Loucy (cell line): ENCODE results near the gene DDO.

ENCODE experiments used
- H2AFZ ChIP-seq: fragments of 200-600 bp; sonication (generic); 2 replicates; pipeline ENCODE4 v1.6.0; 2016; ENCODE audit warnings: antibody characterized with exemption, mild to moderate bottlenecking, low read length, moderate library complexity
- H3F3A ChIP-seq: fragments of 200-600 bp; 2 replicates; pipeline ENCODE4 v1.6.0; 2016; ENCODE audit warnings: antibody characterized with exemption, low read depth, mild to moderate bottlenecking
- H3K27me3 ChIP-seq: fragments of 200-600 bp; sonication (generic); 2 replicates; pipeline ENCODE4 v1.6.1; 2014; ENCODE audit warnings: low read length, mild to moderate bottlenecking; ENCODE audit not compliant: insufficient read depth, poor library complexity, severe bottlenecking
- H3K36me3 ChIP-seq: fragments of 200-600 bp; sonication (generic); 2 replicates; pipeline ENCODE4 v1.6.1; 2016; ENCODE audit warnings: low read length; ENCODE audit not compliant: insufficient read depth
- H3K4me1 ChIP-seq: fragments of 200-600 bp; sonication (generic); 2 replicates; pipeline ENCODE4 v1.5.1; 2014; ENCODE audit warnings: low read length, mild to moderate bottlenecking; ENCODE audit not compliant: insufficient read depth, poor library complexity, severe bottlenecking
- H3K4me2 ChIP-seq: fragments of 200-600 bp; sonication (generic); 2 replicates; pipeline ENCODE4 v1.6.0; 2014; ENCODE audit warnings: antibody characterized with exemption, low read length, low read depth, mild to moderate bottlenecking; ENCODE audit not compliant: poor library complexity, severe bottlenecking
- H3K4me3 ChIP-seq: fragments of 200-600 bp; sonication (generic); 2 replicates; pipeline ENCODE4 v1.5.1; 2014; ENCODE audit warnings: low read length, mild to moderate bottlenecking, mixed read lengths; ENCODE audit not compliant: poor library complexity, severe bottlenecking
- H3K79me2 ChIP-seq: fragments of 200-600 bp; sonication (generic); 2 replicates; pipeline ENCODE4 v1.6.1; 2014; ENCODE audit warnings: low read length; ENCODE audit not compliant: insufficient read depth
- H3K9ac ChIP-seq: fragments of 200-600 bp; sonication (generic); 2 replicates; pipeline ENCODE4 v1.6.0; 2014; ENCODE audit warnings: mild to moderate bottlenecking, low read depth, low read length, moderate library complexity; ENCODE audit not compliant: poor library complexity, severe bottlenecking
- H3K9me2 ChIP-seq: fragments of 200-600 bp; sonication (generic); replicated peaks from 2 replicates; pipeline ENCODE4 v1.6.1; 2016; ENCODE audit warnings: low read depth, low read length, mixed read lengths
- H3K9me3 ChIP-seq: fragments of 200-600 bp; sonication (generic); 2 replicates; pipeline ENCODE4 v1.6.1; 2014; ENCODE audit warnings: mild to moderate bottlenecking, antibody characterized with exemption, low read length, low read depth; ENCODE audit not compliant: insufficient read depth
- H4K20me1 ChIP-seq: fragments of 200-600 bp; sonication (generic); 2 replicates; pipeline ENCODE4 v1.6.0; 2014; ENCODE audit warnings: antibody characterized with exemption, low read length, mild to moderate bottlenecking; ENCODE audit not compliant: insufficient read depth, poor library complexity, severe bottlenecking
- CTCF ChIP-seq: fragments of 200-600 bp; sonication (generic); conservative IDR thresholded peaks from 2 replicates; pipeline ENCODE4 v1.5.1; 2014; ENCODE audit warnings: mild to moderate bottlenecking, antibody characterized with exemption, low read length
- EZH2phosphoT487 ChIP-seq: fragments of 200-600 bp; IDR thresholded peaks from 2 replicates; pipeline ENCODE4 v1.6.1; 2018; ENCODE audit warnings: antibody characterized with exemption, mild to moderate bottlenecking, moderate library complexity, borderline replicate concordance

The DDO gene

GRCh38 chr6:110353457-110354001, 61.8 kb downstream of the DDO start:
- Histone ChIP-seq H3K36me3 (no peaks in the 10 kb centered on the region), H2AFZ (no peak overlapping the region), H3F3A (no peaks in the 10 kb centered on the region), H4K20me1 (no peaks in the 10 kb centered on the region), H3K4me3 (no peak overlapping the region), H3K4me1 (peaks cover 4% of the 10 kb centered on the region), H3K4me2 (no peak overlapping the region), H3K9me2 (no peaks in the 10 kb centered on the region), H3K79me2 (no peaks in the 10 kb centered on the region), H3K27me3 (no peaks in the 10 kb centered on the region), H3K9me3 (no peaks in the 10 kb centered on the region), H3K9ac (no peak overlapping the region)
- TF ChIP-seq EZH2phosphoT487 (no peak), CTCF (no peak)

GRCh38 chr6:110352563-110353262, 62.7 kb downstream of the DDO start:
- Histone ChIP-seq H3K9me2 (no peaks in the 10 kb centered on the region), H3K9me3 (no peaks in the 10 kb centered on the region), H3K4me3 (no peak overlapping the region), H3K36me3 (no peaks in the 10 kb centered on the region), H2AFZ (no peak overlapping the region), H3K4me1 (peaks cover 4% of the 10 kb centered on the region), H4K20me1 (no peaks in the 10 kb centered on the region), H3F3A (no peaks in the 10 kb centered on the region), H3K79me2 (no peaks in the 10 kb centered on the region), H3K4me2 (no peak overlapping the region), H3K27me3 (no peaks in the 10 kb centered on the region), H3K9ac (no peak overlapping the region)
- TF ChIP-seq CTCF (no peak), EZH2phosphoT487 (no peak)

- no peaks in the 10 kb centered on the region for H3K36me3 ChIP-seq
- no peaks in the 10 kb centered on the region for H3K9me2 ChIP-seq
- no peaks in the 10 kb centered on the region for H3F3A ChIP-seq
- H3K4me2 ChIP-seq, result no peak overlapping the region
- no peak overlapping the region for H3K9ac ChIP-seq
- no peaks in the 10 kb centered on the region for H4K20me1 ChIP-seq
- H3K79me2 ChIP-seq, result no peaks in the 10 kb centered on the region
- peaks cover 4% of the 10 kb centered on the region for H3K4me1 ChIP-seq
- no peak overlapping the region for H2AFZ ChIP-seq
- no peaks in the 10 kb centered on the region for H3K27me3 ChIP-seq
- H3K4me3 ChIP-seq, result no peak overlapping the region
- TF ChIP-seq EZH2phosphoT487 (no peak), CTCF (no peak)
- no peaks in the 10 kb centered on the region for H3K9me3 ChIP-seq
Measured at GRCh38 chr6:110351986-110352385, 63.4 kb downstream of the DDO start.
